Mesenchymal stem cell (in vitro differentiated cells and primary cell): ENCODE measurements around the gene IL20RB.

Experiments
- DNase-seq: peaks from one replicate; pipeline ENCODE4 v3.0.0-alpha.2; 2013
- H2AFZ ChIP-seq: one replicate; pipeline ENCODE4 v1.6.1; 2013; ENCODE audit warnings: low read depth, mild to moderate bottlenecking, control low read depth, inconsistent platforms, low read length, moderate library complexity
- H2AK5ac ChIP-seq: 2 replicates; pipeline ENCODE4 v1.6.1; 2013; ENCODE audit warnings: low read length, moderate library complexity, mild to moderate bottlenecking, inconsistent platforms; ENCODE audit not compliant: severe bottlenecking
- H2BK120ac ChIP-seq: one replicate; pipeline ENCODE4 v1.6.1; 2013; ENCODE audit warnings: low read depth, mild to moderate bottlenecking, inconsistent platforms, low read length, moderate library complexity
- H2BK12ac ChIP-seq, 2 experiments: one replicate each; pipeline ENCODE4 v1.6.1; 2013; ENCODE audit warnings: inconsistent platforms in 2 of 2, low read length in 2 of 2, mild to moderate bottlenecking in 2 of 2, moderate library complexity in 2 of 2, control low read depth in 1 of 2
- H2BK15ac ChIP-seq: one replicate; pipeline ENCODE4 v1.6.1; 2013; ENCODE audit warnings: mild to moderate bottlenecking, low read depth, inconsistent platforms; ENCODE audit not compliant: poor library complexity, severe bottlenecking
- H2BK5ac ChIP-seq: 2 replicates; pipeline ENCODE4 v1.6.1; 2013; ENCODE audit warnings: low read depth, mild to moderate bottlenecking, low read length, control low read depth, inconsistent platforms; ENCODE audit not compliant: poor library complexity, severe bottlenecking
- H3K14ac ChIP-seq, 2 experiments: one replicate each; pipeline ENCODE4 v1.6.1; 2013; ENCODE audit warnings: inconsistent platforms in 2 of 2, low read length in 2 of 2, control low read depth in 1 of 2, mild to moderate bottlenecking in 1 of 2, moderate library complexity in 1 of 2
- H3K18ac ChIP-seq, 2 experiments: one replicate each; pipeline ENCODE4 v1.6.1; 2013; ENCODE audit warnings: inconsistent platforms in 2 of 2, low read length in 2 of 2, control low read depth in 1 of 2, low read depth in 1 of 2, mild to moderate bottlenecking in 1 of 2
- H3K23ac ChIP-seq, 2 experiments: one replicate each; pipeline ENCODE4 v1.6.1; 2013; ENCODE audit warnings: inconsistent platforms in 2 of 2, low read length in 2 of 2, mild to moderate bottlenecking in 2 of 2, moderate library complexity in 2 of 2, control low read depth in 1 of 2
- H3K27ac ChIP-seq: 2 replicates; pipeline ENCODE4 v1.5.1; 2013; ENCODE audit warnings: mild to moderate bottlenecking, moderate library complexity, low read length, control low read depth, inconsistent platforms; ENCODE audit not compliant: poor library complexity, severe bottlenecking
- H3K27me3 ChIP-seq, 2 experiments: 2 replicates each; pipeline versions ENCODE4 v1.6.1 to v1.7.0; 2013; ENCODE audit warnings: low read length in 2 of 2, mild to moderate bottlenecking in 2 of 2, moderate library complexity in 2 of 2, control low read depth in 1 of 2, inconsistent platforms in 1 of 2; ENCODE audit not compliant: control insufficient read depth in 1 of 2, insufficient read depth in 1 of 2
- H3K36me3 ChIP-seq, 2 experiments: 2 replicates each; pipeline versions ENCODE4 v1.6.1 to v1.7.0; 2013; ENCODE audit warnings: low read length in 2 of 2, control low read depth in 1 of 2, inconsistent platforms in 1 of 2, low read depth in 1 of 2, mild to moderate bottlenecking in 1 of 2; ENCODE audit not compliant: insufficient read depth in 2 of 2, control insufficient read depth in 1 of 2
- H3K4ac ChIP-seq, 2 experiments: one replicate each; pipeline ENCODE4 v1.6.1; 2013; ENCODE audit warnings: inconsistent platforms in 2 of 2, low read length in 2 of 2, mild to moderate bottlenecking in 2 of 2, moderate library complexity in 2 of 2, control low read depth in 1 of 2, low read depth in 1 of 2
- H3K4me1 ChIP-seq: 2 replicates; pipeline ENCODE4 v1.6.1; 2013; ENCODE audit warnings: low read depth, low read length, control low read depth; ENCODE audit not compliant: control insufficient read depth, insufficient read depth
- H3K4me2 ChIP-seq: 2 replicates; pipeline ENCODE4 v1.6.1; 2013; ENCODE audit warnings: low read length, mild to moderate bottlenecking, inconsistent platforms; ENCODE audit not compliant: poor library complexity, severe bottlenecking
- H3K4me3 ChIP-seq, 2 experiments: 2 replicates each; pipeline versions ENCODE4 v1.5.1 to v1.7.0; 2013; ENCODE audit warnings: low read length in 2 of 2, mild to moderate bottlenecking in 2 of 2, control low read depth in 1 of 2, low read depth in 1 of 2; ENCODE audit not compliant: insufficient read depth in 1 of 2
- H3K79me1 ChIP-seq: replicated peaks from 2 replicates; pipeline ENCODE4 v1.6.1; 2013; ENCODE audit warnings: mild to moderate bottlenecking, control low read depth, low read length, inconsistent platforms; ENCODE audit not compliant: poor library complexity, severe bottlenecking
- H3K9ac ChIP-seq: 2 replicates; pipeline ENCODE4 v1.7.0; 2013; ENCODE audit warnings: mild to moderate bottlenecking, low read length, moderate library complexity
- H3K9me3 ChIP-seq: 2 replicates; pipeline ENCODE4 v1.7.0; 2013; ENCODE audit warnings: mild to moderate bottlenecking, low read length; ENCODE audit not compliant: control insufficient read depth
- H4K8ac ChIP-seq: one replicate; pipeline ENCODE4 v1.6.1; 2013; ENCODE audit warnings: inconsistent platforms, mild to moderate bottlenecking, low read length, moderate library complexity
- H4K91ac ChIP-seq: one replicate; pipeline ENCODE4 v1.6.1; 2013; ENCODE audit warnings: mild to moderate bottlenecking, low read length, inconsistent platforms
- WGBS: methylation state at CpG from one replicate; pipeline ENCODE4 v1.1.7; 2013; ENCODE audit warnings: mixed read lengths; 5-methylcytosine and 5-hydroxymethylcytosine counted together

The IL20RB gene

GRCh38 chr3:137046747-137047146 is 89.0 kb downstream of the IL20RB start:
- Histone ChIP-seq H2BK5ac (no peak overlapping the region), H2BK15ac (no peak overlapping the region), H2AFZ (no peak overlapping the region), H3K9ac (no peak overlapping the region), H3K14ac (no peak overlapping the region), H3K4ac (no peak overlapping the region), H3K27ac (no peak overlapping the region), H2BK120ac (no peak overlapping the region), H4K91ac (no peak overlapping the region), H3K4me3 (no peak overlapping the region), H3K23ac (no peak overlapping the region), H2AK5ac (no peak overlapping the region), H3K9me3 (no peaks in the 10 kb centered on the region), H3K18ac (no peak overlapping the region), H3K36me3 (no peaks in the 10 kb centered on the region), H3K4me1 (no peaks in the 10 kb centered on the region), H3K4me2 (no peak overlapping the region), H4K8ac (no peak overlapping the region), H3K79me1 (no peaks in the 10 kb centered on the region), H3K27me3 (peaks cover 15 to 17% of the 10 kb centered on the region in 2 experiments), H2BK12ac (no peak overlapping the region)
- DNase-seq = no peak
- WGBS = 59% methylated on average over 3 of the region's 4 CpGs

GRCh38 chr3:137047240-137047639 is 89.5 kb downstream of the IL20RB start:
- no peak overlapping the region for H2AK5ac ChIP-seq
- H3K9me3 ChIP-seq = no peaks in the 10 kb centered on the region
- H2BK15ac ChIP-seq = no peak overlapping the region
- H2BK12ac ChIP-seq = no peak overlapping the region
- H3K79me1 ChIP-seq = no peaks in the 10 kb centered on the region
- H4K91ac ChIP-seq = no peak overlapping the region
- no peak overlapping the region for H3K4me3 ChIP-seq
- peaks cover 15% of the 10 kb centered on the region in 2 experiments for H3K27me3 ChIP-seq
- no peak overlapping the region for H3K14ac ChIP-seq
- no peaks in the 10 kb centered on the region for H3K4me1 ChIP-seq
- H4K8ac ChIP-seq = no peak overlapping the region
- no peak overlapping the region for H3K4me2 ChIP-seq
- H3K18ac ChIP-seq = no peak overlapping the region
- H3K9ac ChIP-seq = no peak overlapping the region
- H3K36me3 ChIP-seq = no peaks in the 10 kb centered on the region
- no peak overlapping the region for H2BK120ac ChIP-seq
- DNase-seq = no peak
- no peak overlapping the region for H3K4ac ChIP-seq
- no peak overlapping the region for H3K23ac ChIP-seq
- no peak overlapping the region for H2AFZ ChIP-seq
- no peak overlapping the region for H3K27ac ChIP-seq
- WGBS = 85% methylated on average over 4 of the region's 4 CpGs
- no peak overlapping the region for H2BK5ac ChIP-seq

GRCh38 chr3:137050281-137050680 is 92.5 kb downstream of the IL20RB start:
- H3K27me3 ChIP-seq = peaks cover 9 to 15% of the 10 kb centered on the region in 2 experiments
- H3K14ac ChIP-seq = no peak overlapping the region
- H2BK12ac ChIP-seq = no peak overlapping the region
- no peaks in the 10 kb centered on the region for H3K36me3 ChIP-seq
- H3K4me1 ChIP-seq = no peaks in the 10 kb centered on the region
- no peak overlapping the region for H3K9ac ChIP-seq
- H3K4me2 ChIP-seq = no peak overlapping the region
- H3K4me3 ChIP-seq = no peak overlapping the region
- no peak overlapping the region for H2BK5ac ChIP-seq
- no peak overlapping the region for H2BK15ac ChIP-seq
- no peak overlapping the region for H3K4ac ChIP-seq
- no peak overlapping the region for H4K91ac ChIP-seq
- H2BK120ac ChIP-seq = no peak overlapping the region
- no peaks in the 10 kb centered on the region for H3K9me3 ChIP-seq
- H2AK5ac ChIP-seq = no peak overlapping the region
- no peak overlapping the region for H3K27ac ChIP-seq
- H2AFZ ChIP-seq = no peak overlapping the region
- 84% methylated on average over 3 of the region's 3 CpGs for WGBS
- H3K23ac ChIP-seq = no peak overlapping the region
- H3K79me1 ChIP-seq = no peaks in the 10 kb centered on the region
- no peak for DNase-seq
- H4K8ac ChIP-seq = no peak overlapping the region
- no peak overlapping the region for H3K18ac ChIP-seq

GRCh38 chr3:137052298-137052697 is 94.5 kb downstream of the IL20RB start:
- Histone ChIP-seq H2AFZ (no peak overlapping the region), H3K4ac (no peak overlapping the region), H2BK5ac (no peak overlapping the region), H4K8ac (no peak overlapping the region), H3K79me1 (no peaks in the 10 kb centered on the region), H2BK12ac (no peak overlapping the region), H2BK15ac (no peak overlapping the region), H3K9ac (no peak overlapping the region), H2AK5ac (no peak overlapping the region), H3K9me3 (no peaks in the 10 kb centered on the region), H3K27ac (no peak overlapping the region), H3K14ac (no peak overlapping the region), H3K23ac (no peak overlapping the region), H3K4me1 (no peaks in the 10 kb centered on the region), H3K18ac (no peak overlapping the region), H3K36me3 (no peaks in the 10 kb centered on the region), H3K27me3 (peaks cover 3 to 5% of the 10 kb centered on the region in 2 experiments), H3K4me2 (no peak overlapping the region), H3K4me3 (no peak overlapping the region), H2BK120ac (no peak overlapping the region), H4K91ac (no peak overlapping the region)
- no CpG with 5 or more reads among the region's 1 CpG for WGBS
- DNase-seq = no peak
